H1 (cell line): ENCODE measurements around the gene DIAPH2. TPM values are rescaled to one million over a fixed set of nuclear protein-coding genes. Genes with fewer than 3 reads are reported as not detected.

ENCODE experiments used
- BCL11A ChIP-seq, 2 experiments: IDR thresholded peaks; one replicate each; pipeline ENCODE4 v1.6.1; 2011; ENCODE audit warnings: low read depth in 2 of 2, low read length in 2 of 2, mild to moderate bottlenecking in 2 of 2
- CEBPB ChIP-seq: IDR thresholded peaks from 2 replicates; pipeline ENCODE4 v1.6.1; 2012; ENCODE audit warnings: low read depth, low read length
- CTBP2 ChIP-seq: IDR thresholded peaks from 2 replicates; pipeline ENCODE4 v1.7.0; 2011; ENCODE audit warnings: borderline replicate concordance, mild to moderate bottlenecking, moderate library complexity, mixed read lengths, low read length; ENCODE audit not compliant: insufficient read depth, insufficient read length
- GTF2F1 ChIP-seq: IDR thresholded peaks from 2 replicates; pipeline ENCODE4 v1.6.1; 2012; ENCODE audit warnings: low read depth, low read length, improper control_type of control experiment, borderline replicate concordance
- KDM5A ChIP-seq: fragments of 200-600 bp; IDR thresholded peaks from 2 replicates; pipeline ENCODE4 v1.7.1; 2012; ENCODE audit warnings: mild to moderate bottlenecking, low read length, inconsistent platforms, mixed read lengths
- SAP30 ChIP-seq: fragments of 300-600 bp; sonication (generic); IDR thresholded peaks from 2 replicates; pipeline ENCODE4 v1.7.1; 2012; ENCODE audit warnings: low read length, moderate library complexity, mild to moderate bottlenecking, inconsistent platforms; ENCODE audit not compliant: insufficient read depth, insufficient replicate concordance
- SIN3A ChIP-seq, 2 experiments: IDR thresholded peaks in 1 of 2; conservative IDR thresholded peaks in 1 of 2; 2 replicates each; pipeline ENCODE4 v1.6.1; 2011 to 2012; ENCODE audit warnings: low read length in 2 of 2, improper control_type of control experiment in 1 of 2, low read depth in 1 of 2, mild to moderate bottlenecking in 1 of 2
- TAF1 ChIP-seq: IDR thresholded peaks from 2 replicates; pipeline ENCODE4 v1.6.1; 2011; ENCODE audit warnings: mild to moderate bottlenecking, low read depth, low read length
- YY1 ChIP-seq: IDR thresholded peaks from 2 replicates; pipeline ENCODE4 v1.6.1; 2011; ENCODE audit warnings: low read depth, mild to moderate bottlenecking, low read length
- polyA plus RNA-seq, 7 experiments: library from polyadenylated mRNA; depleted of rRNA in 3 of 7; stranded (reverse) in 5 of 7; unstranded in 2 of 7; fragments of >200 nt in 5 of 7; fragments of 200-250 nt in 2 of 7; gene quantifications; 1 replicate in 5 of 7; 2 replicates in 1 of 7; 4 replicates in 1 of 7; pipeline versions ENCODE4 v1.2.1 to v1.2.3, GENCODE V29; 2011 to 2013; ENCODE audit warnings: missing spikeins in 2 of 7, mixed read lengths in 2 of 7
- total RNA-seq: library from RNA; stranded (reverse); fragmentation: NEBNext Ultra II Directional; extraction: Animal tissue kit (Norgen Biotek cat#: 25700); gene quantifications from 2 replicates; pipeline ENCODE4 v1.2.1, GENCODE V29; 2021
- TF ChIP-seq, protein P1 (sequence below): fragments of 300-600 bp; sonication (generic); IDR thresholded peaks from 2 replicates; pipeline ENCODE4 v1.7.1; 2012; ENCODE audit warnings: low read length, moderate library complexity, mild to moderate bottlenecking, inconsistent platforms; ENCODE audit not compliant: insufficient replicate concordance

The DIAPH2 gene
- total and polyA plus RNA-seq, 2 of the 8 experiments (the other 6 are each of a cell fraction or from before 2014, with no cell fraction given), result 4.4 to 24.3 TPM

DNA sequence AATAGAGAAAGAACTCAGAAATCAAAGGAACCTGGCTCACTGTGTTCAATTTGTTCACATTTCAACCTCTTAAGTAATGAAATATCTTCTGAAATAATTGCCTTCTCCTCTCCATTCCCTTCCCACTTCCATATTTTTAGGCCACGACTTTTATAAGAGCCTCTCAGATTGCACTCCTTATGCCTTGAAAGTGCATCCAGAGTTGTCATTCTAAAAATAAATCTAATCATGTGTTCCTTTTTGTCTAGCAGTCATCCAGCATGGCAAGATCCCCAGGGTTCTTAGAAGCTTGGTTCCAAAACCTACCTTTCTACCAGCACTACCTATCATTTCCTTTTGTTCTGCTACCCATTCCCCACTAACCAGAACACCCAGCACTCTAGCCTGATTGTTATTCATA, 156.7 kb downstream of the DIAPH2 start (continued):
- TF ChIP-seq, protein P1, sequence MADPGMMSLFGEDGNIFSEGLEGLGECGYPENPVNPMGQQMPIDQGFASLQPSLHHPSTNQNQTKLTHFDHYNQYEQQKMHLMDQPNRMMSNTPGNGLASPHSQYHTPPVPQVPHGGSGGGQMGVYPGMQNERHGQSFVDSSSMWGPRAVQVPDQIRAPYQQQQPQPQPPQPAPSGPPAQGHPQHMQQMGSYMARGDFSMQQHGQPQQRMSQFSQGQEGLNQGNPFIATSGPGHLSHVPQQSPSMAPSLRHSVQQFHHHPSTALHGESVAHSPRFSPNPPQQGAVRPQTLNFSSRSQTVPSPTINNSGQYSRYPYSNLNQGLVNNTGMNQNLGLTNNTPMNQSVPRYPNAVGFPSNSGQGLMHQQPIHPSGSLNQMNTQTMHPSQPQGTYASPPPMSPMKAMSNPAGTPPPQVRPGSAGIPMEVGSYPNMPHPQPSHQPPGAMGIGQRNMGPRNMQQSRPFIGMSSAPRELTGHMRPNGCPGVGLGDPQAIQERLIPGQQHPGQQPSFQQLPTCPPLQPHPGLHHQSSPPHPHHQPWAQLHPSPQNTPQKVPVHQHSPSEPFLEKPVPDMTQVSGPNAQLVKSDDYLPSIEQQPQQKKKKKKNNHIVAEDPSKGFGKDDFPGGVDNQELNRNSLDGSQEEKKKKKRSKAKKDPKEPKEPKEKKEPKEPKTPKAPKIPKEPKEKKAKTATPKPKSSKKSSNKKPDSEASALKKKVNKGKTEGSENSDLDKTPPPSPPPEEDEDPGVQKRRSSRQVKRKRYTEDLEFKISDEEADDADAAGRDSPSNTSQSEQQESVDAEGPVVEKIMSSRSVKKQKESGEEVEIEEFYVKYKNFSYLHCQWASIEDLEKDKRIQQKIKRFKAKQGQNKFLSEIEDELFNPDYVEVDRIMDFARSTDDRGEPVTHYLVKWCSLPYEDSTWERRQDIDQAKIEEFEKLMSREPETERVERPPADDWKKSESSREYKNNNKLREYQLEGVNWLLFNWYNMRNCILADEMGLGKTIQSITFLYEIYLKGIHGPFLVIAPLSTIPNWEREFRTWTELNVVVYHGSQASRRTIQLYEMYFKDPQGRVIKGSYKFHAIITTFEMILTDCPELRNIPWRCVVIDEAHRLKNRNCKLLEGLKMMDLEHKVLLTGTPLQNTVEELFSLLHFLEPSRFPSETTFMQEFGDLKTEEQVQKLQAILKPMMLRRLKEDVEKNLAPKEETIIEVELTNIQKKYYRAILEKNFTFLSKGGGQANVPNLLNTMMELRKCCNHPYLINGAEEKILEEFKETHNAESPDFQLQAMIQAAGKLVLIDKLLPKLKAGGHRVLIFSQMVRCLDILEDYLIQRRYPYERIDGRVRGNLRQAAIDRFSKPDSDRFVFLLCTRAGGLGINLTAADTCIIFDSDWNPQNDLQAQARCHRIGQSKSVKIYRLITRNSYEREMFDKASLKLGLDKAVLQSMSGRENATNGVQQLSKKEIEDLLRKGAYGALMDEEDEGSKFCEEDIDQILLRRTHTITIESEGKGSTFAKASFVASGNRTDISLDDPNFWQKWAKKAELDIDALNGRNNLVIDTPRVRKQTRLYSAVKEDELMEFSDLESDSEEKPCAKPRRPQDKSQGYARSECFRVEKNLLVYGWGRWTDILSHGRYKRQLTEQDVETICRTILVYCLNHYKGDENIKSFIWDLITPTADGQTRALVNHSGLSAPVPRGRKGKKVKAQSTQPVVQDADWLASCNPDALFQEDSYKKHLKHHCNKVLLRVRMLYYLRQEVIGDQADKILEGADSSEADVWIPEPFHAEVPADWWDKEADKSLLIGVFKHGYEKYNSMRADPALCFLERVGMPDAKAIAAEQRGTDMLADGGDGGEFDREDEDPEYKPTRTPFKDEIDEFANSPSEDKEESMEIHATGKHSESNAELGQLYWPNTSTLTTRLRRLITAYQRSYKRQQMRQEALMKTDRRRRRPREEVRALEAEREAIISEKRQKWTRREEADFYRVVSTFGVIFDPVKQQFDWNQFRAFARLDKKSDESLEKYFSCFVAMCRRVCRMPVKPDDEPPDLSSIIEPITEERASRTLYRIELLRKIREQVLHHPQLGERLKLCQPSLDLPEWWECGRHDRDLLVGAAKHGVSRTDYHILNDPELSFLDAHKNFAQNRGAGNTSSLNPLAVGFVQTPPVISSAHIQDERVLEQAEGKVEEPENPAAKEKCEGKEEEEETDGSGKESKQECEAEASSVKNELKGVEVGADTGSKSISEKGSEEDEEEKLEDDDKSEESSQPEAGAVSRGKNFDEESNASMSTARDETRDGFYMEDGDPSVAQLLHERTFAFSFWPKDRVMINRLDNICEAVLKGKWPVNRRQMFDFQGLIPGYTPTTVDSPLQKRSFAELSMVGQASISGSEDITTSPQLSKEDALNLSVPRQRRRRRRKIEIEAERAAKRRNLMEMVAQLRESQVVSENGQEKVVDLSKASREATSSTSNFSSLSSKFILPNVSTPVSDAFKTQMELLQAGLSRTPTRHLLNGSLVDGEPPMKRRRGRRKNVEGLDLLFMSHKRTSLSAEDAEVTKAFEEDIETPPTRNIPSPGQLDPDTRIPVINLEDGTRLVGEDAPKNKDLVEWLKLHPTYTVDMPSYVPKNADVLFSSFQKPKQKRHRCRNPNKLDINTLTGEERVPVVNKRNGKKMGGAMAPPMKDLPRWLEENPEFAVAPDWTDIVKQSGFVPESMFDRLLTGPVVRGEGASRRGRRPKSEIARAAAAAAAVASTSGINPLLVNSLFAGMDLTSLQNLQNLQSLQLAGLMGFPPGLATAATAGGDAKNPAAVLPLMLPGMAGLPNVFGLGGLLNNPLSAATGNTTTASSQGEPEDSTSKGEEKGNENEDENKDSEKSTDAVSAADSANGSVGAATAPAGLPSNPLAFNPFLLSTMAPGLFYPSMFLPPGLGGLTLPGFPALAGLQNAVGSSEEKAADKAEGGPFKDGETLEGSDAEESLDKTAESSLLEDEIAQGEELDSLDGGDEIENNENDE, result no peak
- TF ChIP-seq YY1 (no peak), KDM5A (no peak), CTBP2 (no peak), GTF2F1 (no peak), TAF1 (no peak), BCL11A (IDR thresholded peaks at IDR 0.05; ENCODE audit: low read depth in 2 of 2, low read length in 2 of 2) (no peak), SIN3A (conservative IDR thresholded peaks at IDR 0.05 in 1 of 2, IDR thresholded peaks at IDR 0.05 in 1 of 2; ENCODE audit: low read depth in 1 of 2, low read length in 2 of 2) (no peak), CEBPB (no peak), SAP30 (no peak)
